ENCODE measurements around the gene AP3B2.

GRCh38 chr15:82749951-82750830 is 40.5 kb upstream of the AP3B2 start:
- TF ChIP-seq POLR2A (IDR thresholded peaks at IDR 0.05) (peak; percentile 54), CTCF (IDR thresholded peaks at IDR 0.05) (no peak), POLR2AphosphoS5 (IDR thresholded peaks at IDR 0.05) (peak; percentile 86 to 87 (median 87))

Data from breast epithelium (tissue), 3 donors.